ENCODE data around the gene PLVAP. TPM values are rescaled to one million over a fixed set of nuclear protein-coding genes. Genes with fewer than 3 reads are reported as not detected.

The PLVAP gene
- total RNA-seq, 1 donor from 2014 or later: 0.58 TPM

- TF ChIP-seq, protein P1, sequence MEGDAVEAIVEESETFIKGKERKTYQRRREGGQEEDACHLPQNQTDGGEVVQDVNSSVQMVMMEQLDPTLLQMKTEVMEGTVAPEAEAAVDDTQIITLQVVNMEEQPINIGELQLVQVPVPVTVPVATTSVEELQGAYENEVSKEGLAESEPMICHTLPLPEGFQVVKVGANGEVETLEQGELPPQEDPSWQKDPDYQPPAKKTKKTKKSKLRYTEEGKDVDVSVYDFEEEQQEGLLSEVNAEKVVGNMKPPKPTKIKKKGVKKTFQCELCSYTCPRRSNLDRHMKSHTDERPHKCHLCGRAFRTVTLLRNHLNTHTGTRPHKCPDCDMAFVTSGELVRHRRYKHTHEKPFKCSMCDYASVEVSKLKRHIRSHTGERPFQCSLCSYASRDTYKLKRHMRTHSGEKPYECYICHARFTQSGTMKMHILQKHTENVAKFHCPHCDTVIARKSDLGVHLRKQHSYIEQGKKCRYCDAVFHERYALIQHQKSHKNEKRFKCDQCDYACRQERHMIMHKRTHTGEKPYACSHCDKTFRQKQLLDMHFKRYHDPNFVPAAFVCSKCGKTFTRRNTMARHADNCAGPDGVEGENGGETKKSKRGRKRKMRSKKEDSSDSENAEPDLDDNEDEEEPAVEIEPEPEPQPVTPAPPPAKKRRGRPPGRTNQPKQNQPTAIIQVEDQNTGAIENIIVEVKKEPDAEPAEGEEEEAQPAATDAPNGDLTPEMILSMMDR (conservative IDR thresholded peaks at IDR 0.05; ENCODE audit: low read depth, low read length): no peak
- DNase-seq (ENCODE audit: low read depth): no peak
Observed at GRCh38 chr19:17357724-17358123, 19.4 kb downstream of the PLVAP start.

GRCh38 chr19:17357078-17357666, 20.0 kb downstream of the PLVAP start:
- no peak for DNase-seq (ENCODE audit: low read depth)
- TF ChIP-seq, protein P1 (conservative IDR thresholded peaks at IDR 0.05; ENCODE audit: low read depth, low read length): no peak

More at GRCh38 chr19:17357724-17358123, 19.4 kb downstream of the PLVAP start:
- H3K4me3 ChIP-seq (ENCODE audit: low read depth, low read length): no peak overlapping the region

DNA sequence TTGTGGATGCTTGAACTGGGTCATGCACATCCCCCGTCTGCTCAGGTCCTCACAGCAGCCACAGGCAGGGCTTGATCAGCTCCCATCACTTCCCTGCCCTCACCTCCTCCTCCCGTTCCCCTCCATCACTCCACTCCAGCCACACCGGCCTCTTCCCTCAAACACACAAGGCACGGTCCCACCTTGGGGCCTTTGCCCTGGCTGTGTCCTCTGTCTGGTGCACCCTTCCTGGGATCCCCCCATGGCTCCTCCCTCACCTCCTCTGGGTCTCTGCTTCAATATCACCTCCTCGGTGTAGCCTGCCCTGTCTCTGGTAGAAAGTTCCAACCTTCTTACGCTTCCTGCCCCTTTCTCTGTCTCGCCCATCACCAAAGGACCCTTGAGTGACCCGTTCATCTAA, 23.8 kb downstream of the PLVAP start:
- H3K4me3 ChIP-seq (ENCODE audit: low read depth, low read length): no peak overlapping the region
- TF ChIP-seq, protein P1 (conservative IDR thresholded peaks at IDR 0.05; ENCODE audit: low read depth, low read length): no peak
- no peak for DNase-seq (ENCODE audit: low read depth)

More at GRCh38 chr19:17357078-17357666, 20.0 kb downstream of the PLVAP start:
- H3K4me3 ChIP-seq (ENCODE audit: low read depth, low read length): no peak overlapping the region

DNA sequence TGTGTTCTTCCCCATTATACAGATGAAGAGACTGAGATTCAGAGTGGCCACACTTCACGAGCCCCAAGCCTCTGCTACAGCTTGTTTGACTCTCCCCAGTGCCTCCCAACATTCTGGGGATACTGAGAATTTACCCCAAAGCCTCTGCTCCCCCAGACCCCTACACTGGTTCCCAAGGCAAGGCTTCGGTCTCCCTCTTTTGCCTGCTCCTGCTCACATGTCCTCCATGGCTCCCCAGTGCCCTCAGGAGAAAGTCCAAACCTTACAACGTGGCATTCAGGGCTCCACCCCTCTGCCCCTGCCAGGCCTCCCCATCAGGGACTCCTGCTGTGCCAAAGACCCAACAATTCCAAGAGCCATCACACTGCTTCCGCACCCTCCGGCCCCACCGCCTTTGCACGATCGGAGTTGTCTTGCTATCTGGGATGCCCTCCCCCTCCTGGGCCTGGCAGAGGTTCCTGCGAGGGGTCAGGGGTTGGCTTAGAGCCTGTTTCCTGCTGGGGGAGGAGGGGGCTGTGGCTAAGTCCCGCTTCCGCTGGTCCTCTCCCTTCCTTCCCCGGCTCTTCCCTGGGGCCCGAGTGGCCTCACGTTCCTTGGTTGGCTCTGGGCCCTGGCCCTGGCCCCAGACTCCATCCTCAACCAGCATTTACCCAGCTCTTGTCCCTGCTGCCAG, 24.4 kb downstream of the PLVAP start:
- TF ChIP-seq, protein P1 (conservative IDR thresholded peaks at IDR 0.05; ENCODE audit: low read depth, low read length): no peak
- H3K4me3 ChIP-seq (ENCODE audit: low read depth, low read length): no peak overlapping the region
- DNase-seq (ENCODE audit: low read depth): no peak

DNA sequence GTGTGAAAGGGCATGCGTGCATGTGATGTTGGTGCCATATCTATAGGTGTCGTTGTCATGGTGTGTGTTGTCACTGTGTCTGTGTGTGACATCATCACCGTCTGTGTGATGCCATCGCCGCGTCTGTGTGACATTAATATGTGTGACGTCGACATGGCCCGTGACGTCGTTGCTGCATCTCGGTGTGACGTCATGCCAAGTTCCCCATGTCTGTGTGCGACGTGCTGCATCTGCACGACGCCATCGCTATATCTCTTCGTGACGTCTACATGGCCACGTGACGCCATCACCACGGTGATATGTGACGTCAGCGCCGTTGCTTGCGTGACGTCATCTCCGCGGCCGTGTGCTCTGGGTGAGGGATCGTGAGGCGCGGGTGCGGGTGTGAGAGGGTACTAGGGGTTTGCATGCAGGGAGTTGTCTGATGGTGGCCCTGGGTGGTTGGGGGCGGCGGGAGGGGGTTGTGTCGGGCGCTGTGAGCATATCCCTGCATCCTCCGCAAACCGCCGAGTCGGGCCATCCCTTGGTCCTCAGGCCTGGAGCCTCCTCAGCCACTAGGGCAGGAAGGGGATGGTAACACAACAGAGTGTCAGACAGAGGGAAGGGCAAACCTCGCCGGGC, 25.2 kb downstream of the PLVAP start:
- no peak for DNase-seq (ENCODE audit: low read depth)
- no peak overlapping the region for H3K4me3 ChIP-seq (ENCODE audit: low read depth, low read length)
- TF ChIP-seq, protein P1 (conservative IDR thresholded peaks at IDR 0.05; ENCODE audit: low read depth, low read length): no peak

GRCh38 chr19:17348700-17349099, 28.4 kb downstream of the PLVAP start:
- peak overlapping the region; percentile 27 for H3K4me3 ChIP-seq (ENCODE audit: low read depth, low read length)
- DNase-seq (ENCODE audit: low read depth): no peak
- TF ChIP-seq, protein P1 (conservative IDR thresholded peaks at IDR 0.05; ENCODE audit: low read depth, low read length): no peak

All from epithelial cell of proximal tubule (primary cell).